Measurements from ENCODE around the gene STOX2.

Gene STOX2

GRCh38 chr4:183986971-183987946 lies 82.2 kb downstream of the STOX2 start:
- no peak for DNase-seq

- peak; percentile 48 for DNase-seq
Measured at GRCh38 chr4:183987987-183988392, 82.9 kb downstream of the STOX2 start.

- DNase-seq: no peak
Measured at GRCh38 chr4:183988874-183989273, 83.8 kb downstream of the STOX2 start.

GRCh38 chr4:183989461-183989860 lies 84.4 kb downstream of the STOX2 start:
- no peak for DNase-seq

GRCh38 chr4:183989931-183990330 lies 84.8 kb downstream of the STOX2 start:
- no peak for DNase-seq

GRCh38 chr4:183993676-183994075 lies 88.6 kb downstream of the STOX2 start:
- DNase-seq: no peak

GRCh38 chr4:183995570-183995969 lies 90.5 kb downstream of the STOX2 start:
- DNase-seq: no peak

- no peak for DNase-seq
Measured at GRCh38 chr4:183996868-183997267, 91.8 kb downstream of the STOX2 start.

- DNase-seq: no peak
Measured at GRCh38 chr4:183999435-183999834, 94.3 kb downstream of the STOX2 start.

- DNase-seq: no peak
Measured at GRCh38 chr4:184000457-184001396, 95.6 kb downstream of the STOX2 start.

- DNase-seq: no peak
Measured at GRCh38 chr4:184003433-184003832, 98.3 kb downstream of the STOX2 start.

- DNase-seq: no peak
Measured at GRCh38 chr4:184007891-184008290, 102.8 kb downstream of the STOX2 start.

GRCh38 chr4:184010696-184011095 lies 105.6 kb downstream of the STOX2 start:
- DNase-seq: no peak

- DNase-seq: no peak
Measured at GRCh38 chr4:184011826-184012380, 106.8 kb downstream of the STOX2 start.

GRCh38 chr4:184012937-184013336 lies 107.8 kb downstream of the STOX2 start:
- DNase-seq: no peak

- DNase-seq: no peak
Measured at GRCh38 chr4:184014301-184014700, 109.2 kb downstream of the STOX2 start.

GRCh38 chr4:184016759-184017668 lies 111.9 kb downstream of the STOX2 start:
- DNase-seq: no peak

GRCh38 chr4:184019076-184019475 lies 114.0 kb downstream of the STOX2 start:
- DNase-seq: no peak

GRCh38 chr4:184019667-184020623 lies 114.8 kb downstream of the STOX2 start:
- DNase-seq: no peak

GRCh38 chr4:184021389-184021788 lies 116.3 kb downstream of the STOX2 start:
- no peak for DNase-seq

All from NCI-H1417 treated with DMSO at 0.1 percent for 48 hours (cell line).